Thyroid gland (tissue), 4 donors: Measurements from ENCODE around the gene MAGEB2. TPM values are rescaled to one million over a fixed set of nuclear protein-coding genes. Genes with fewer than 3 reads are reported as not detected.

Source experiments
- DNase-seq, 2 donors: peaks; one replicate each; pipeline ENCODE4 v3.0.0-alpha.2; 2019
- H3K27ac ChIP-seq, 3 donors: fragments of 200-600 bp; sonication (generic); 1 replicate in 2 of 3; 2 replicates in 1 of 3; pipeline ENCODE4 v1.5.1; 2016 to 2019; ENCODE audit warnings: mild to moderate bottlenecking in 1 of 3, moderate library complexity in 1 of 3
- H3K27me3 ChIP-seq: fragments of 200-600 bp; sonication (generic); one replicate; pipeline ENCODE4 v1.5.1; 2019
- H3K36me3 ChIP-seq, 2 donors: fragments of 200-600 bp; sonication (generic); one replicate each; pipeline ENCODE4 v1.5.1; 2016 to 2019
- H3K4me1 ChIP-seq, 2 donors: fragments of 200-600 bp; sonication (generic); one replicate each; pipeline ENCODE4 v1.5.1; 2017 to 2019
- H3K4me3 ChIP-seq, 3 donors: fragments of 200-600 bp; sonication (generic); replicated peaks in 1 of 3; 1 replicate in 2 of 3; 2 replicates in 1 of 3; pipeline ENCODE4 v1.5.1; 2016; ENCODE audit warnings: mild to moderate bottlenecking in 1 of 3
- H3K9me3 ChIP-seq: fragments of 200-600 bp; sonication (generic); one replicate; pipeline ENCODE4 v1.5.1; 2017
- CTCF ChIP-seq, 6 experiments: fragments of 200-600 bp in 3 of 6; fragments of 450-650 bp in 3 of 6; sonication (generic) in 3 of 6; IDR thresholded peaks; one replicate each; pipeline ENCODE4 v1.5.1; 2016 to 2019; ENCODE audit warnings: antibody characterized with exemption in 6 of 6, mild to moderate bottlenecking in 2 of 6, inconsistent platforms in 1 of 6, moderate library complexity in 1 of 6
- POLR2A ChIP-seq, 2 donors: fragments of 450-650 bp; IDR thresholded peaks; one replicate each; pipeline ENCODE4 v1.6.1; 2017; ENCODE audit warnings: antibody characterized with exemption in 2 of 2, mild to moderate bottlenecking in 2 of 2, moderate library complexity in 1 of 2
- WGBS, 2 donors: methylation state at CpG; one replicate each; pipeline ENCODE4 v1.1.5; 2017; 5-methylcytosine and 5-hydroxymethylcytosine counted together
- intact Hi-C: fragments of 100-400 bp; cut with DNase I; formaldehyde crosslinking; loops from one replicate; pipeline ENCODE4 v1.15.1; 2023
- total RNA-seq, 4 donors: library from RNA; depleted of rRNA; stranded (reverse); fragments of >200 nt; gene quantifications; one replicate each; pipeline ENCODE4 v1.2.3, GENCODE V29; 2016

The MAGEB2 gene
- total RNA-seq, 4 donors from 2014 or later = 0.27 TPM; not detected in 3

DNA sequence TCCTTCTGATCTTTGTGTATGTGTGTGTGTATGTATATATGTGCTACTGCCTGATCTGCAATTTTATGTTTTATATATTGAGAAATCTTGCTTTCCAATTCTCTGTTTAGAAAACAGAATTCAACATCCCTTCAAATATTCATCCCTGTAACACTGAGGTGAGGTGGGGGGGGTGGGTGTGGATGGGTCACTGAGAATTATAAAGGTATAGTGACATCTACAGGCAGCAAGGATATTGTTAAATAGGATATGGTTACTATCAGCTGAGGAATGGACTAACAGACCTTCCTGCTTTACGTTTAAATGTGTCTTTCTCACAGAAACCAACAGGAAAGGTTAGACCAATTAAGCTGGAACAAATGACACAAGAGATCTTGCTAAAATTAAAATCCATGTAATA is 19.0 kb upstream of the MAGEB2 start:
- no peak for DNase-seq
- intact Hi-C loops = no loop called here
- Histone ChIP-seq H3K27me3 (no peaks in the 10 kb centered on the region), H3K9me3 (no peaks in the 10 kb centered on the region), H3K27ac (no peak overlapping the region), H3K4me1 (no peaks in the 10 kb centered on the region), H3K36me3 (no peaks in the 10 kb centered on the region), H3K4me3 (no peak overlapping the region)
- WGBS, 2 donors = 11 to 21% methylated on average over 1 of the region's 1 CpG
- TF ChIP-seq CTCF (IDR thresholded peaks at IDR 0.05) (no peak), POLR2A (IDR thresholded peaks at IDR 0.05) (no peak)

DNA sequence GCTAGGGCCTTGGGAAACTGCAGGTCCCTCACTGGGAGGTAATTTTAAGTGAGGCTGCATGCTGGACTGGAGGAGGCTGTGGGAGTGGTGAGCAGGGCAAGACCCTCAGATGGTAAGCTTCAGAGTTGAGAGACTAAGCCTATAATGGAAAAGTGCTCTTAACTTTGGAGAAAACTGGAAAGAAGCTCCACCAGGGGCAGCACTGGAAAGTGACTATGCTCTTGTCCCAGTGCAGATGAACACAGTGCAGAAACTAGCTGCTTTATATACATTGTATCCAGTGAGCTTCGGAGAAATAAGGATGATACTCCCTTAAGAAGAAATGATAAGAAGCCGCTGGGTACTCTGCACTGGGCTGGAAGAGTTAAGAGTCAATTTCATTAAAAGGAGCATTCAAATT is 3.2 kb upstream of the MAGEB2 start:
- Histone ChIP-seq H3K4me1 (no peaks in the 10 kb centered on the region), H3K4me3 (no peak overlapping the region), H3K27me3 (no peaks in the 10 kb centered on the region), H3K27ac (no peak overlapping the region), H3K36me3 (no peaks in the 10 kb centered on the region), H3K9me3 (no peaks in the 10 kb centered on the region)
- intact Hi-C loops = no loop called here
- WGBS, 2 donors = 88 to 96% methylated on average over 2 of the region's 2 CpGs
- no peak for DNase-seq
- TF ChIP-seq POLR2A (IDR thresholded peaks at IDR 0.05) (no peak), CTCF (IDR thresholded peaks at IDR 0.05) (no peak)

DNA sequence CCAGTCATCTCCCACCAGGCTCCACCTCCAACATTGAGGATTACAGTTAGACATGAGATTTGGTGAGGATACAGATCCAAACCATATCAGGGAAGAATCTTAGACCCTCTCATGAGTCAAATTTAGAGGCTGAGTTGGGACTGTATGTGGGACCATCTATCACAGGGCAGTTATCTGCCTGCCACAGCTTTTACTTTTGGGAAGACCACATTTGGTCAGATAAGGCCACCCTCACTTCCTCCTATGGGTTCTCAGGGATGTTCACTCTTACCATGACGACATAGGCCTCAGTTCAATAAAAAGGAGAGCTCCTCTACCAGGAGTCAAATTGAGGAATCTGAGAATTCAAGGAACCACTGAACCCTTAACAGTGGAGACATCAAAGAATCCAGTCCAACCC is 2.1 kb downstream of the MAGEB2 start:
- Histone ChIP-seq H3K9me3 (no peaks in the 10 kb centered on the region), H3K4me3 (no peak overlapping the region), H3K27me3 (no peaks in the 10 kb centered on the region), H3K36me3 (no peaks in the 10 kb centered on the region), H3K27ac (no peak overlapping the region), H3K4me1 (no peaks in the 10 kb centered on the region)
- DNase-seq = no peak
- intact Hi-C loops = no loop called here
- TF ChIP-seq CTCF (IDR thresholded peaks at IDR 0.05) = no peak
- no peak for TF ChIP-seq POLR2A (IDR thresholded peaks at IDR 0.05)
- 83 to 85% methylated on average over 1 of the region's 1 CpG for WGBS, 2 donors

DNA sequence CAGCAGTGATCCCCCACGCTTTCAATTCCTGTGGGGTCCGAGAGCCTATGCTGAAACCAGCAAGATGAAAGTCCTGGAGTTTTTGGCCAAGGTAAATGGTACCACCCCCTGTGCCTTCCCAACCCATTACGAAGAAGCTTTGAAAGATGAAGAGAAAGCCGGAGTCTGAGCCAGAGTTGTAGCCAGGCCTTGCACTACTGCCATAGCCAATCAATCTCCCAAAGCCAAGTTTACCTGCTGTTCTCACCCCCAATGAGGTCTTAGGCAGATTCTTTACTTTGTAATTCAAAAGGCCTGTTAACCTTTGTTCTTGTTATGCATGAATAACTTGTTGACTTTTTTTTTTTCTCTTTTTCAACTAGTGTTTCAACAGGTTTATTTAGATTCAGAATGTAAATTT is 4.0 kb downstream of the MAGEB2 start:
- TF ChIP-seq POLR2A (IDR thresholded peaks at IDR 0.05) (no peak), CTCF (IDR thresholded peaks at IDR 0.05) (no peak)
- Histone ChIP-seq H3K4me3 (no peak overlapping the region), H3K27ac (no peak overlapping the region), H3K4me1 (no peaks in the 10 kb centered on the region), H3K9me3 (no peaks in the 10 kb centered on the region), H3K27me3 (no peaks in the 10 kb centered on the region), H3K36me3 (no peaks in the 10 kb centered on the region)
- WGBS, 2 donors = 82 to 92% methylated on average over 4 of the region's 4 CpGs
- DNase-seq = no peak
- intact Hi-C loops = no loop called here

DNA sequence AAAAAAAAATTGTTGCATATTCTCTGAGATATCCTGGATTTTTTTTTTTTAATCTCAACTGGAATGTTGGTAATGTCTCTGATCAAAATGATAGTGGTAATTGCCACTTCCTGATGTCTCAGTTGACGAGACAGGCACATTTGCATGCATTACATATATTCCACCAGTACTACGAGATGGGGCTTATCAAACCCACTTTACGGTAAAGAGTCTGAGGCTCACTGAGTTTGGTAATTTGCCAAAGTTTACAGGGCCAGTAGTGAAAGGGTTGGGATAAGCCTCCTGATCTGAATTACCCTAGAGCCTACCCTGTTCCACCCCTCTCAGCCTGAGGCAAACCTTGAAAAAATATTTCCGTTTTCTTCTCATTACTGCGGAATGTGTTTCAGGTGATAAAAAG is 5.3 kb downstream of the MAGEB2 start:
- intact Hi-C loops = no loop called here
- TF ChIP-seq CTCF (IDR thresholded peaks at IDR 0.05) (no peak), POLR2A (IDR thresholded peaks at IDR 0.05) (no peak)
- no peak for DNase-seq
- Histone ChIP-seq H3K4me1 (no peaks in the 10 kb centered on the region), H3K36me3 (no peaks in the 10 kb centered on the region), H3K4me3 (no peak overlapping the region), H3K27ac (no peak overlapping the region), H3K9me3 (no peaks in the 10 kb centered on the region), H3K27me3 (no peaks in the 10 kb centered on the region)
- WGBS, 2 donors = 64 to 87% methylated on average over 5 of the region's 5 CpGs
